Loucy (cell line): ENCODE results near the gene KLHDC4.

ENCODE experiments used
- CTCF ChIP-seq: fragments of 200-600 bp; sonication (generic); conservative IDR thresholded peaks from 2 replicates; pipeline ENCODE4 v1.5.1; 2014; ENCODE audit warnings: mild to moderate bottlenecking, antibody characterized with exemption, low read length
- EZH2phosphoT487 ChIP-seq: fragments of 200-600 bp; IDR thresholded peaks from 2 replicates; pipeline ENCODE4 v1.6.1; 2018; ENCODE audit warnings: antibody characterized with exemption, mild to moderate bottlenecking, moderate library complexity, borderline replicate concordance

GRCh38 chr16:87685405-87685755, 80.4 kb downstream of the KLHDC4 start:
- TF ChIP-seq CTCF: no peak
- TF ChIP-seq EZH2phosphoT487: no peak
